ENCODE results near the gene AMBRA1.

Gene AMBRA1

DNA sequence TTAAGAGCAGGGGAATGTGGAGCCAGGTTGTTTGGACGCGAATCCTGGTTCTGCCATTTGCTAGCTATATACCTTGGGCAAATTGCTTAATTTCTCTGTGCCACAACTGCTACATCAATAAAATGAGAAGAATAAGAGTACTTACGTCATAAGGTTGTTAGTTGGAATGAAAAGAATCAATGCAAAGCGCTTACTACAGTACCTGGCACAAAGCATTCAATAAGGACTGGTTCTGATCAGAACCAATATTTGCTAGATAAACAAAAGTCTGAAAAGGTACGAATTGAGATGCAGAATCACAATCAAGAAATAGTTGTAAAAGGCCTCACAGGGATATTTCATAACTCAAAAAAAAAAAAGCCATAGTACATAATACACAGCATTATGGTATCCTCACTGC, 11.2 kb downstream of the AMBRA1 start:
- TF ChIP-seq, protein P1, sequence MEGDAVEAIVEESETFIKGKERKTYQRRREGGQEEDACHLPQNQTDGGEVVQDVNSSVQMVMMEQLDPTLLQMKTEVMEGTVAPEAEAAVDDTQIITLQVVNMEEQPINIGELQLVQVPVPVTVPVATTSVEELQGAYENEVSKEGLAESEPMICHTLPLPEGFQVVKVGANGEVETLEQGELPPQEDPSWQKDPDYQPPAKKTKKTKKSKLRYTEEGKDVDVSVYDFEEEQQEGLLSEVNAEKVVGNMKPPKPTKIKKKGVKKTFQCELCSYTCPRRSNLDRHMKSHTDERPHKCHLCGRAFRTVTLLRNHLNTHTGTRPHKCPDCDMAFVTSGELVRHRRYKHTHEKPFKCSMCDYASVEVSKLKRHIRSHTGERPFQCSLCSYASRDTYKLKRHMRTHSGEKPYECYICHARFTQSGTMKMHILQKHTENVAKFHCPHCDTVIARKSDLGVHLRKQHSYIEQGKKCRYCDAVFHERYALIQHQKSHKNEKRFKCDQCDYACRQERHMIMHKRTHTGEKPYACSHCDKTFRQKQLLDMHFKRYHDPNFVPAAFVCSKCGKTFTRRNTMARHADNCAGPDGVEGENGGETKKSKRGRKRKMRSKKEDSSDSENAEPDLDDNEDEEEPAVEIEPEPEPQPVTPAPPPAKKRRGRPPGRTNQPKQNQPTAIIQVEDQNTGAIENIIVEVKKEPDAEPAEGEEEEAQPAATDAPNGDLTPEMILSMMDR (IDR thresholded peaks at IDR 0.05; ENCODE audit: insufficient read depth, low read depth, low read length, missing control alignments), result no peak
- no peak for DNase-seq (ENCODE audit: low read depth)
- H3K4me3 ChIP-seq (ENCODE audit: low read depth, low read length), result no peak overlapping the region

DNA sequence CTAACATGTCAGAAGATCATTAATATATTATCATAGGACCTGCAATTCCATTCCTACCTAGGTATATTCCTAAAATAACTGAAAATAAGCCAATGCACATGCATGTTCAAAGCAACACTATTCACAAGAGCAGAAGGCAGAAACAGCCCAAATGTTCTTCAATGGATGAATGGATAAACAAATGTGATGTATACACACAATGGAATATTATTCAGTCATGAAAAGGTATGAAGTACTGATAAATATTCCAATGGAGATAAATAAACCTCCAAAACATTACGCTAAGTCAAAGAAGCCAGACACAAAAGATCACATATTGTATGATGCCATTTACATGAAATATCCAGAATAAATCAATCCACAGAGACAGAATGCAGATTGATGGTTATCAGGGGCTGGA, 16.8 kb downstream of the AMBRA1 start:
- no peak for DNase-seq (ENCODE audit: low read depth)
- TF ChIP-seq, protein P1 (IDR thresholded peaks at IDR 0.05; ENCODE audit: insufficient read depth, low read depth, low read length, missing control alignments), result no peak
- no peak overlapping the region for H3K4me3 ChIP-seq (ENCODE audit: low read depth, low read length)

DNA sequence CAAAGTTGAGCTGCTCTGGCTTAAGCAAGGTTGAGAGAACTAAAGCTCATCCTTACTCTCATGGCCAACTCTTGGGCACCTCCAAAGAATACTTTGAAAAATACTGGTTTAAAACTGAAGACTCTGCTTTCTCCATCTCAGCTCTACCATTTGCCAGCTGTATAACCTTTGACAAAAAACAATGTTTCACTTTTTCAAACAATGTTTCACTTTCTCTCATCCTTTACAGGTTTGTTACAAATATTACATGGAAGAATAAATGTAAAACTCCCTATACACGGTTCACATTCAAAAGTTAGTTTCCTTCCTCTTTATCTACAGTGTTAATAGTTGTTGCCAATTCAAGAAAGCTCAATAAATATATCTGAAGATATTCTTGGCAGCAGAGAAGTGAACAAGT, 19.2 kb downstream of the AMBRA1 start:
- TF ChIP-seq, protein P1 (IDR thresholded peaks at IDR 0.05; ENCODE audit: insufficient read depth, low read depth, low read length, missing control alignments), result no peak
- no peak for DNase-seq (ENCODE audit: low read depth)
- no peak overlapping the region for H3K4me3 ChIP-seq (ENCODE audit: low read depth, low read length)

DNA sequence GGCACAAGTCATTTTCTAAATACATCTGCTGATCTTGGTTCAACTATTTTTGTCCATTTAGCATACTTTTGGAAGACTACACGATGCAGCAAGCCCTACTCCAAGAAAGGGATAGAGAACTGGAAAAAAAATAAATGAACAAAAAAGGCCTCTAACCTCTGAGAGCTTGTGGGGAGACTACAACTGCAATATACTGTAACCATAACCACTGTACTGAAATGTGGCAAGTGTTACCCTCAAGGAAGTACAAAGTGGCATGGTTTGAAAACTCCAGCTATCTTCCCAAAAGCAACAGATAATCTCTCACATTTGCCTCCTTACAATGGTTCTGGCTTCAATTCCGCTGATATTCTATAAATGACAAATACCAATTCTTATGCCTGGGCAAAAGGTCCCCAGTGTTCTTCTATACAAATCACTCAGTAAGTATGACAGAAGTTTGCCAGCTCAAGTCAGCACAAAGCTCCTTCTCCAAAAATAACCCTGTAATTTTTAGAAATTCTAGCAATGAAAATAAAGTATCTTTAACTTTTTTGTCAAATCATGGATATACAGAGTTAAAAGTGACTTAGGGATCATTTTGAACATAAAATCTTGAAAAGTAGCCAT, 22.9 kb downstream of the AMBRA1 start:
- no peak overlapping the region for H3K4me3 ChIP-seq (ENCODE audit: low read depth, low read length)
- TF ChIP-seq, protein P1 (IDR thresholded peaks at IDR 0.05; ENCODE audit: insufficient read depth, low read depth, low read length, missing control alignments), result no peak
- DNase-seq (ENCODE audit: low read depth), result no peak

DNA sequence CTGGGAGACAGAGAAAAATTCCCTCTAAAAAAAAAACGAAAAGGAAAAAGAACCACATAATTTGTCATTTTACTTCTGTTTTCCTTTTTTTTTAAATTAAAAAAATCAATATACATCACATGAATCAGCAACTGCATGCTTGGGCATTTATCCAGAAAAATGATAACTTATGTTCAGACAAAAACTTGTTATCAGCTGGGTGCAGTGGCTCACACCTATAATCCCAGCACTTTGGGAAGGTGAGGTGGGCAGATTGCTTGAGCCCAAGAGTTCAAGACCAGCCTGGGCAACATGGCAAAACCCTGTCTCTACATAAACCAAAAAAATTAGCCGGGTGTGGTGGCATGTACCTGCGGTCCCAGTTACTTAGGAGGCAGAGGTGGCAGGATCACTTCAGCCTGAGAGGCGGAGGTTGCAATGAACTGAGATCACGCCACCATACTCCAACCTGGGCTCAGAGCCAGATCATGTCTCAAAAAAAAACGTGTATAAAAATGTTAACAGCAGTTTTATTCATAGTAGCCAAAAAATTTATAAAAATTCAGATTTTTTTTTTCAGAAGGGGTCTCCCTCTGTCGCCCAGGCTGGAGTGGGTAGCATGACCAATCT, 28.5 kb downstream of the AMBRA1 start:
- TF ChIP-seq, protein P1 (IDR thresholded peaks at IDR 0.05; ENCODE audit: insufficient read depth, low read depth, low read length, missing control alignments), result no peak
- DNase-seq (ENCODE audit: low read depth), result no peak
- no peak overlapping the region for H3K4me3 ChIP-seq (ENCODE audit: low read depth, low read length)

DNA sequence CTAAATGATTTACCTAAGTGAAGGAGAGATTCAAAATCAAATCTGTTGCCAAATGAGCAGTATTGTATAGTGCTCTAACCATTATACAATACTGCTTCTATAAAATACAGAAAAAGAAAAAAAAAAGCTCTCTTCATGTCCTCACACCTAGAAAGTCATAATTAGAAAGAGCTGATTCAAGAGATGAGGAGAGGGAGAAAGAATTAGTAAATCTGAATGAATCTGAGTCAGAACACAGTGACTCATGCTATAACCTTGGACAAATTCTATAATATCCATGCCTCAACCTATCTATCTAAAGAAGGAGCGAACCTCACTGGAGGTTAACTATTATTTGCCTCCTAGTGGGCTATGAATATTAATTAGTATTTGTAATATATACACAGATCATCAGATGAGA, 29.4 kb downstream of the AMBRA1 start:
- no peak for DNase-seq (ENCODE audit: low read depth)
- no peak overlapping the region for H3K4me3 ChIP-seq (ENCODE audit: low read depth, low read length)
- TF ChIP-seq, protein P1 (IDR thresholded peaks at IDR 0.05; ENCODE audit: insufficient read depth, low read depth, low read length, missing control alignments), result no peak

DNA sequence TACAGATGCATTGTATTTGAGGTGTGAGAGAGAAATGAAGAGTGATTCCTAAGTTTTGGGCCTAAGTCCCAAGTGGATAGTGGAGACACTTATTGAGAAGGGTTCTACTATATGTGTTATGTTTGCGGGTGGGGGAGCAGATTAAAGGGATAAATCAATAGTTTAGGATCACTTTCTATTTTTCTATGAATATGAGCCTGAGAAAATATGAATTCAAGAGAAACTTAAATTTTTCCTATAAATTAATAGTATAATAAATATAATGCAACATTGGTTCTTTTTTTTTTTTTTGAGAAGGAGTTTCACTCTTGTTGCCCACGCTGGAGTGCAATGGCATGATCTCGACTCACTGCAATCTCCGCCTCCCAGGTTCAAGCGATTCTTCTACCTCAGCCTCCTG, 31.3 kb downstream of the AMBRA1 start:
- H3K4me3 ChIP-seq (ENCODE audit: low read depth, low read length), result no peak overlapping the region
- TF ChIP-seq, protein P1 (IDR thresholded peaks at IDR 0.05; ENCODE audit: insufficient read depth, low read depth, low read length, missing control alignments), result no peak

More for the DNA sequence above, 31.3 kb downstream of the AMBRA1 start:
- DNase-seq (ENCODE audit: low read depth), result no peak

Measured in GM12865 (cell line).